Tibial nerve (tissue), 4 donors: Measurements from ENCODE around the gene LMBRD2. TPM values are rescaled to one million over a fixed set of nuclear protein-coding genes. Genes with fewer than 3 reads are reported as not detected.
"Not testable (repeated sequence)": the region's sequence is repeated elsewhere in the genome, so short reads cannot be mapped to it uniquely, and the experiment has no call there.

Experiments used
- DNase-seq, 2 donors: peaks; one replicate each; pipeline ENCODE4 v3.0.0-alpha.2; 2019; ENCODE audit warnings: low spot score in 2 of 2
- H3K27ac ChIP-seq, 4 donors: fragments of 200-600 bp; sonication (generic) in 3 of 4; one replicate each; pipeline ENCODE4 v1.5.1; 2017 to 2019; ENCODE audit warnings: mild to moderate bottlenecking in 1 of 4
- H3K27me3 ChIP-seq, 2 donors: fragments of 200-600 bp; sonication (generic) in 1 of 2; one replicate each; pipeline versions ENCODE4 v1.5.1 to v1.6.0; 2017 to 2019
- H3K36me3 ChIP-seq, 3 donors: fragments of 200-600 bp; sonication (generic); one replicate each; pipeline ENCODE4 v1.5.1; 2018 to 2019
- H3K4me1 ChIP-seq, 4 donors: fragments of 200-600 bp; sonication (generic) in 3 of 4; one replicate each; pipeline ENCODE4 v1.5.1; 2017 to 2019
- H3K4me3 ChIP-seq, 4 donors: fragments of 200-600 bp; sonication (generic) in 3 of 4; one replicate each; pipeline ENCODE4 v1.5.1; 2017 to 2019; ENCODE audit warnings: mild to moderate bottlenecking in 1 of 4, moderate library complexity in 1 of 4
- H3K9me3 ChIP-seq, 4 donors: fragments of 200-600 bp; sonication (generic) in 3 of 4; one replicate each; pipeline ENCODE4 v1.5.1; 2017 to 2019
- EP300 ChIP-seq, 2 donors: sonication (generic); formaldehyde crosslinking; IDR thresholded peaks; one replicate each; pipeline ENCODE4 v1.6.1; 2017; ENCODE audit warnings: antibody characterized with exemption in 2 of 2, mild to moderate bottlenecking in 1 of 2
- POLR2A ChIP-seq, 2 donors: fragments of 450-650 bp; IDR thresholded peaks; one replicate each; pipeline ENCODE4 v1.6.1; 2017; ENCODE audit warnings: antibody characterized with exemption in 2 of 2, mild to moderate bottlenecking in 2 of 2, moderate library complexity in 2 of 2
- WGBS, 2 donors: methylation state at CpG; one replicate each; pipeline ENCODE4 v1.1.5; 2018; 5-methylcytosine and 5-hydroxymethylcytosine counted together
- total RNA-seq, 4 donors: library from RNA; depleted of rRNA; stranded (reverse); fragments of >200 nt; gene quantifications; one replicate each; pipeline ENCODE4 v1.1.0, GENCODE V29; 2016
- TF ChIP-seq, protein P1 (sequence below), 5 experiments: fragments of 200-600 bp in 3 of 5; fragments of 450-650 bp in 2 of 5; sonication (generic) in 3 of 5; IDR thresholded peaks; one replicate each; pipeline ENCODE4 v1.5.1; 2016 to 2019; ENCODE audit warnings: antibody characterized with exemption in 5 of 5, mild to moderate bottlenecking in 3 of 5, moderate library complexity in 2 of 5

Gene LMBRD2
- total RNA-seq = 10 to 100 TPM in 3 of 4 donors, 1 to 10 TPM in 1; 9.0 to 29.7 (median 15.6) TPM

DNA sequence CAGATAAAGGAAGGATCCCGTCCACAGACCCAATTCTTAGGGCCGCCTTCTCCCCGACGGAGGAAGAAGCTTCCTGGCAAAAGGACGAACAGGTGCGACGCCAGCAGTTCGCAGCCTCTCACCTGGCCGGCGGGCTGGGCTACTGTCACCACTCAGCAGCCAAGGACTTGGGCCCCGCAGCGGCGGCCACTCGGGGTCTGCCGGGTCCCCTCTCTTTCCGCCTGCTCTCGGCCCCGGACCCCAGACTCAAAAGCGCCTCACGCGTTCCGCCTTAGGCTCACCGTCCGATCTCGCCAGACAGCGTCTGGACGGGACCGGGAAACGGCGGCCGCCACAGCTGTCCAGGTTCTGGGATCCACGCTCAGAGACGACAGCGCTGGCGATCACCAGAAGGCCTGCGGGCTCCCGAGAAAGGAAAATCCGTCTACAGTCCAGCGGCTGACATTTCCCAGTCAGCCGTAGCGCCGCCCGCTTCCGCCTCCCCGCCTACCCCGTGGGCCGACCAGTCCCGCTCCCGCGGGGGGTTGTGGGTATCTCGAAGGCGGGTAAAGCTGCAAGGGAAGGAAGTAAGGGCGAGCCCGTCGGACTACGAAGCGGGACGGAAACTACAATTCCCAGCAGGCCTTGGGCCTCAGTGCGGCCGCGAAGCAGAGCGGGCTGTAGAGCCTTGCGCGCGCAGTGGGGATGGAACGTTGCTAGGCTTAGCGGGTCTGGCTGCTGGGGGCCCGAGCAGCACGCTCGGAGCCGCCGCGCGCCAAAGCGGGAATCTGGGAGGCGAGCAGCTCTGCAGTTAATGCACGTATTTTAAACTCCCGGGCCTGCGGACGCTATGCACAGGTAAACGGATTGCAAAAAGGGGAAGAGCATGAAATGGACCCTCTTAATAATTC, at the start of gene LMBRD2, which contains the start of gene SKP2:
Gene LMBRD2 (minus strand): TSS at position 454 of the 890 bp plus-strand sequence. CDS start 8,538 bp downstream, outside the sequence.
Gene SKP2 (plus strand): TSS at position 678 of the 890 bp plus-strand sequence. CDS start 152 bp downstream, at position 830.
- 0% methylated on average over 34 to 65 of the region's 81 CpGs for WGBS, 2 donors

DNA sequence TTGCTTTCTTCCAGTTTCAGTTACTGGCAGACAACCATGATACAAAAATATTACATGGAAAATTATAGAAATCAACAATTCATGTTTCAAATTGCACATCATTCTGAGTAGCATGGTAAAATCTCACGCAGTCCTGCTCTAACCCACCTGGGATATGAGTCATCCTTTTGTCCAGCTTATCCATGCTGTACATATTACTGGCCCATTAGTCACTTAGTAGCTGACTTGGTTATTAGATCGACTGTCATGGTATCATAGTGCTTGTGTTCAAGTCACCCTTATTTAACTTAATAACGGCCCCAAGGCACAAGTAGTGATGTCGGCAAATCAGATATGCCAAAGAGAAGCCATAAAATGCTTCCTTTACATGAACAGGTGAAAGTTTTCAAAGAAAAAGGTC, 48.8 kb upstream of the LMBRD2 start:
- no peaks in the 10 kb centered on the region for H3K4me1 ChIP-seq
- TF ChIP-seq, protein P1, sequence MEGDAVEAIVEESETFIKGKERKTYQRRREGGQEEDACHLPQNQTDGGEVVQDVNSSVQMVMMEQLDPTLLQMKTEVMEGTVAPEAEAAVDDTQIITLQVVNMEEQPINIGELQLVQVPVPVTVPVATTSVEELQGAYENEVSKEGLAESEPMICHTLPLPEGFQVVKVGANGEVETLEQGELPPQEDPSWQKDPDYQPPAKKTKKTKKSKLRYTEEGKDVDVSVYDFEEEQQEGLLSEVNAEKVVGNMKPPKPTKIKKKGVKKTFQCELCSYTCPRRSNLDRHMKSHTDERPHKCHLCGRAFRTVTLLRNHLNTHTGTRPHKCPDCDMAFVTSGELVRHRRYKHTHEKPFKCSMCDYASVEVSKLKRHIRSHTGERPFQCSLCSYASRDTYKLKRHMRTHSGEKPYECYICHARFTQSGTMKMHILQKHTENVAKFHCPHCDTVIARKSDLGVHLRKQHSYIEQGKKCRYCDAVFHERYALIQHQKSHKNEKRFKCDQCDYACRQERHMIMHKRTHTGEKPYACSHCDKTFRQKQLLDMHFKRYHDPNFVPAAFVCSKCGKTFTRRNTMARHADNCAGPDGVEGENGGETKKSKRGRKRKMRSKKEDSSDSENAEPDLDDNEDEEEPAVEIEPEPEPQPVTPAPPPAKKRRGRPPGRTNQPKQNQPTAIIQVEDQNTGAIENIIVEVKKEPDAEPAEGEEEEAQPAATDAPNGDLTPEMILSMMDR (IDR thresholded peaks at IDR 0.05) = no peak
- TF ChIP-seq POLR2A (IDR thresholded peaks at IDR 0.05) = no peak
- no peak for DNase-seq
- 93 to 96% methylated on average over 4 of the region's 4 CpGs for WGBS, 2 donors
- H3K27me3 ChIP-seq = no peaks in the 10 kb centered on the region
- H3K36me3 ChIP-seq = peaks cover 4 to 77% (median 11%) of the 10 kb centered on the region in 3 donors
- no peaks in the 10 kb centered on the region for H3K9me3 ChIP-seq
- no peak overlapping the region for H3K27ac ChIP-seq
- no peak overlapping the region for H3K4me3 ChIP-seq

More for the DNA sequence above, at the start of gene LMBRD2, which contains the start of gene SKP2:
- Histone ChIP-seq H3K36me3 (peaks cover 0 to 28% (median 0%) of the 10 kb centered on the region in 3 donors), H3K27ac (peak within 1 kb of the TSS; percentile 10 to 84 (median 82)), H3K27me3 (no peaks in the 10 kb centered on the region), H3K9me3 (no peaks in the 10 kb centered on the region), H3K4me3 (peak within 1 kb of the TSS; percentile 62 to 97 (median 87)), H3K4me1 (peaks cover 0 to 51% (median 12%) of the 10 kb centered on the region in 4 donors)
- TF ChIP-seq POLR2A (IDR thresholded peaks at IDR 0.05) (peak; percentile 10 to 57), EP300 (IDR thresholded peaks at IDR 0.05) (peak; percentile 81 to 90)
- TF ChIP-seq, protein P1 (IDR thresholded peaks at IDR 0.05) = peak in 1 of 5 experiments; percentile 31
- DNase-seq = peak; percentile 93 to 96

DNA sequence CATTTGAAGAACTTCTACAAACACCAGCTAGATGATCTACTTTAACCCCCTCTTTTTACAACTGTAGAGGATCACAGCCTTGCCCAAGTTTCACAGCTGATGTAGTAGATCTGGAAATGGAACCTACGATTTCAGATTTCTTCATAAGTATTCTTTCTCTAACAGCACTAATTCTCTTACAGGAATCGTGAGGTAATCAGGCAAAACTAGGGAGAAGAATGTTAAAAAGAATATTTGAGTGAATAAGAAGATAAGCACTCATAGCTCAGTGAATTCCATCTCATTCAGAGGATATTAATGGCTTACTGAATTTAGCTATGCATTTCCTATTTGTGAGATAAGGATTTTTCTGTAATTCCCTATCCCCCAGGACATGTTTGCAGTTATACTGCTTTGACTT, 47.9 kb upstream of the LMBRD2 start:
- H3K36me3 ChIP-seq = peaks cover 4 to 80% (median 11%) of the 10 kb centered on the region in 3 donors
- 83% methylated on average over 2 of the region's 2 CpGs for WGBS, 2 donors

DNA sequence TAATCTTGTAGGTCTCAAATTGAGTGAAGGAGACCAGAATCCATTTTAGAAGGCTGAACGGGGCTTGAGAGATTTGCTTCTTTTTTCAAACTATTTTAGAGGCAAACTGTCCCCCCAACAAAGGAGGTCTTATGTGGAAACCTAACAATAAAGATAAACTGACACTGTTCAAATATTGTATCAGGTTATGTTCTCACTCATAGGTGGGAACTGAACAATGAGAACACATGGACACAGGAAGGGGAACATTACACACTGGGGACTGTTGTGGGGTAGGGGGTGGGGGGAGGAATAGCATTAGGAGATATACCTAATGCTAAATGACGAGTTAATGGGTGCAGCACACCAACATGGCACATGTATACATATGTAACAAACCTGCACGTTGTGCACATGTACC, 47.1 kb upstream of the LMBRD2 start:
- H3K4me1 ChIP-seq, H3K4me3 ChIP-seq, DNase-seq, H3K27me3 ChIP-seq, H3K9me3 ChIP-seq, H3K27ac ChIP-seq: not testable (repeated sequence)
- H3K36me3 ChIP-seq = peaks cover 4 to 87% (median 11%) of the 10 kb centered on the region in 3 donors
- WGBS, 2 donors = 79 to 84% methylated on average over 3 of the region's 3 CpGs

More for the DNA sequence above, 47.9 kb upstream of the LMBRD2 start:
- DNase-seq = no peak
- no peaks in the 10 kb centered on the region for H3K4me1 ChIP-seq
- H3K27me3 ChIP-seq = no peaks in the 10 kb centered on the region
- TF ChIP-seq, protein P1 (IDR thresholded peaks at IDR 0.05) = no peak
- TF ChIP-seq EP300 (IDR thresholded peaks at IDR 0.05) (no peak), POLR2A (IDR thresholded peaks at IDR 0.05) (no peak)
- no peak overlapping the region for H3K4me3 ChIP-seq
- no peak overlapping the region for H3K27ac ChIP-seq
- no peaks in the 10 kb centered on the region for H3K9me3 ChIP-seq

DNA sequence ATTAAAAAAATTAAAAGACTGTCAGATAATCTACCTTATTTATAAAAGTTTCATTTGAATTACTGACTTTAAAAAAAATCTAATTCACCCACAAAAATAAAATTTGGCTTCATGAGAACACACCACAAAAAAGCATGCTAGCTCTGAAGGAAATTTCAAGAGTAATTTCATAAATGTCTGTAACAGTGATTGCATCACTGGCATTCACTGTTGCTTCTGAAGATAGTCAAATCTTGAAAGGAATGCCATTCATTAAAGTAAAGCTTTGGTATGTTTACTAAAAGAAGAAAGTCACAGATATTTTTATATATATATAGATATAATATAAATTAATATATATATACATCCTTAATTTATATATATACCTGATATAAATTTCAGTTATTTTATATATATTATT, 46.6 kb upstream of the LMBRD2 start:
- Histone ChIP-seq H3K27ac (no peak overlapping the region), H3K36me3 (peaks cover 4 to 86% (median 11%) of the 10 kb centered on the region in 3 donors), H3K9me3 (no peaks in the 10 kb centered on the region), H3K27me3 (no peaks in the 10 kb centered on the region), H3K4me1 (no peaks in the 10 kb centered on the region), H3K4me3 (no peak overlapping the region)
- no peak for TF ChIP-seq EP300 (IDR thresholded peaks at IDR 0.05)
- no peak for TF ChIP-seq POLR2A (IDR thresholded peaks at IDR 0.05)
- TF ChIP-seq, protein P1 (IDR thresholded peaks at IDR 0.05) = no peak
- DNase-seq = no peak
